Stimulated activated CD4-positive, alpha-beta T cell treated with anti-CD3 and anti-CD28 coated beads, Interleukin-15, amount 100 ng/mL, for 48 hours (primary cell): ENCODE measurements around the gene CDH22.

Source experiments
- DNase-seq, 2 donors: peaks; one replicate each; pipeline ENCODE4 v3.0.0-alpha.2; 2020; ENCODE audit warnings: low read depth in 2 of 2

CDH22 gene

DNA sequence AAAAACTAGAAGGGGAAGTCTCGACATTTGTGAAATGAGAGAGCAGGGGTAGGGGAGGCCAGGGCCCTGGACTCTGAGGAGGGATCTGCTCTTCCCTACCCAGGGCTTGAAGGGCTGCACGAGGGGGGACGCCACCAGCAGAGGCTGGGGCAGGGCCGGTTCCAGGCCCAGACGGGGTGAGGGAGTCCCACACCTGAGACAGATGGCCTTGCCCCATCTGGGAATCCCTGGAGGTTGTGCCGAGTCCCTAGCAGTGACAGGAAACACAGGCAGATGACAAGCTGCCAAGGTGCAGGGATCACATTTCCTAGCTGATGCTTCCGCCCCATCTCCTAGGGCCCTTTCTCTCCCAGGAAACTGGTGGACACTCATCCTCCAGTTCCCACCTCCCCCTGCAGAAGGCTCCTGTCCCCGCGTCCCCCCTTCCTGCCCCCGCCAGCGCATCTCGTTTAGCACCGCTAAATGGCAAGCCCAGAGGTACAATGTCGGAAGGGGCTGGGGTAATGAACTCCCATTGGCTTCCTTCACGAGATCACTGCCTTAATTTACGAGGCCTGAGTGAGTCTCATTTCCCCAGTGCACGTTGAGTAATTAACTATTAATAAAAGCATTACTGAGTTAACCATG is 35.2 kb upstream of the CDH22 start:
- no peak for DNase-seq

DNA sequence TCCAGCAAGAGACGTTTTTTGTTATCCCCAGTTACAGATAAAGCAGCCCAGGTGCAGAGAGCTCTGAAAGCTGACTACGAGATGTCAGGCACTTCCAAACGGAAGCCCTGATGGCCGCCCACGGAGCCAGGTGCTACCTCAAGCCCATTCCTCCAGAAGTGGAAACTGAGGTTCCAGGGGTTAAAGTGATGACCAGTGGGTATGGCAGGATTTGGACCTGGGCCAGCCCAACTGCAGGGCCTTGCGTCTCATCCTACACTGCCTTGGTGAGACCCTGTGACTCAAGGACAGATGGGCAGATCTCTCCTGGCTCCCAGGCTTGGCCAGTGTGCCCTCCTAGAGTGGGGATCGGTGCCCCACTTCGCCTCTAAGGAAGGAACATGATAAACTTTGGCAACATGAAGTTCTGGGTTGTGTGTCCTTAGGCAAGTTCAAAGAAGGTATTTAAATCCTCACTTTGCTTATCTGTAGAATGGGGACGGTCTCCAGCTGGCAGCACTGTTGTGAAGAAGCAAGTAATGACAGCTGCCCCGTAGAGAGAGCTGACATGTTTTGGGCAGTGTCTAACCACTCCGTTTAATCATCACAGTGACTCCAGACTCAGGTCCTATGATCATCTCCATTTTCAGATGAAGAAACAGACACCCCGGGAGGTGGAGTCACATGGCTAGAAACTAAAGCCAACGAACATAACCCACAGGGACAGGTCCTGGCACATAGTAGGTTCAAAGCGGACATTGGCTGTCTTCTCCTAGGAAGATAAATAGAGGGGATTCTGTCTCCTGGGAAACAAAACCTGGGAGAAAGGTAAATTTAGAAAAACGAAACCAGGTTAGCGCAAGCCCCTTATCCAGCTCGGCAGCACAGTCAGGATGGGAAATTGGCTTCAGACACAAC is 34.4 kb upstream of the CDH22 start:
- no peak for DNase-seq

DNA sequence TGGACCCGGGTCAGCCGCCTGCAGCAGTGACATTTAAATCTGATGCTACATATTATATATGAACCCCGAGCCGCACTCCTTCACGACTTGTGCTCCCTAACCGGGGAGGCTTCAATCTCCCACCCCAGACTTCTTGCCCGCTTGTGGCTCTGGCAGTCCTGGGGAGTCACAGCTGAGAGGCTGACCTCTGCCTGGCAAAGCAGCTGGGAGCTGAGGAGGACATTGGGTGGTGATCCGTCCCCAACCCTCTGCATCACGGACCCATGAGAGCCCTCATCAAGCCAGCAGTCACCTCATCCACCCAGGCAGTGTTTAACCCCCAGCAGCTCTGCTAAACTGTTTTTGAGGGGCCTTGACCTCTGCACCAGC is 33.7 kb upstream of the CDH22 start:
- DNase-seq: no peak

DNA sequence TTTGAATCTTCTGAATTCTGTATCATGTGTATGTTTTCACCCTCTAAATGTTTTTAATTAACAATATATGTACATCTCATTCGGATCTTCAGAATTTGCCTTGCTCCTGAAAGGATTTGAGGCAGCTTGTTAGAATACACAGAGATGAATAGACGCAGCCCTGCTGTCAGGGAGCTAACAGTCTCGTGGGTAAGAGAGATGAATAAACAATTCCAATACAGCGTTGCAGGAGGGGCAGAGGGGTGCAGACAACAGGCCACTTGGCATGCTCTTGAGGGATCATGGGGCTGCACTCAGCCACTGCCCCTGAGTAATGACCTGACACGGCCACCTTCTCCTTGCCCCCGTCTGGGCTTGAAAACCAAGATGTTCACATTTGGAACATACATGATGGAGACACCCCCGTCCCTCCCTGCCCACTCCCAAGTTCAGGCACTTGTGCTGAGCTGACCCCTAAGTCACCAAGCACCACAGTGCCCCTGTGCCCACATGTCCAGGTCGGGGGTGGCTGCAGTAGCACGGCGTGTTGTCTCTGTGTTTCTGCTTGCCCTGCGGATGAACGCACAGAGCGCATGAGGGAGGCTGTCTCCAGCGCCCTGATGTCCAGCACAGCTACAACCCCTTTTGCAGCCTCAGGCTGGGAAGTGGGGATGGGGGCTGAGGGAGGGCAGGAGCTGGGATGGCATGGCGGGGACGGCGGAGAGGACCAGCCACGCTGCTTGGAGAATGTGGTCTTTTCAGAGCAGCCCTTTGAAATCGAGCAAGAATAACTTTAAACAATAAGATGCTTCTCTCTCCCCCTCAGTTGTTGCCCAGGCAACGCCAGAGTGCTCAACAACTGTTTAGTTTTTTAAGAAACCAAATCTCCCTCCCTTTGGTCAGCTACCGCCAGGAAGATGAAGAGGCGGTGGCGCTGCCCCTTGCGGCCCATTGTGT is 33.0 kb upstream of the CDH22 start:
- DNase-seq: no peak

DNA sequence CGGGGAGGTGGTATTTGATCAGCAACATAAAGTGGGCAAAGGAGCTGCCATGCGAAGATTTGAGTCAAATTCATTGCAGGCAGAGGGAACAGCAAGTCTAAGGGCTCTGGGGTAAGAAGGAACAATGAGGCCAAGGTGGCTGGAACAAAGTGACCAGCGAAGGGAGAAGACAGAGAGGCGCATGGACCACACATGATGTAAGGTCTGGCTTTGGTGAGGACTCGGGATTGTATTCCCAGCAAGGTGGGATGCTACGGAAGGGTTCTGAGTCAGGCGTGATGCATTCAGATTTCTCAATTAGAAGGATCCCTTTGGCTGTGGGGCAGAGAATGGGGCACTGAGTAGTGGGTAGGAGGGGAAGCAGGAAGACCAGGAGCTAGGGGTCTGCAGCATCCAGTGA is 30.7 kb upstream of the CDH22 start:
- DNase-seq: no peak

DNA sequence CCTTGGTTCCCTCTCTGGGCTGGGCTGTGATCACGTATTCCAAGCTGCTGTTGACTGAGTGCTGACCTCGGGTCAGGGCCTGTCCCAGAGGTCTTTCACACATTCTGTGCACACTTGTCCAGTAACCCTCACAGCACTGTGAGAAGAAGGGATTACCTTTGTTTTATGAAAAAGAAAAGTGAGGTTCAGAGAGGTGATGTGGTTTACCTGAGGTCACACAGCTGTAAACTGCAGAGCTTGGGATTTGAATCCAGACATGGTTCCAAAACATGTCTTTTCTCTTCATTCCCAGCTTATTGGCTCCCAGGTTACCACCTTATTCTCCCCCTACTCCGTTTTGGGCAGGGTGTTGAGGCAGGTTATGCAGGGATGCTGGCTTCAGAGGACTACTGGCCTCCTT is 28.4 kb upstream of the CDH22 start:
- no peak for DNase-seq

DNA sequence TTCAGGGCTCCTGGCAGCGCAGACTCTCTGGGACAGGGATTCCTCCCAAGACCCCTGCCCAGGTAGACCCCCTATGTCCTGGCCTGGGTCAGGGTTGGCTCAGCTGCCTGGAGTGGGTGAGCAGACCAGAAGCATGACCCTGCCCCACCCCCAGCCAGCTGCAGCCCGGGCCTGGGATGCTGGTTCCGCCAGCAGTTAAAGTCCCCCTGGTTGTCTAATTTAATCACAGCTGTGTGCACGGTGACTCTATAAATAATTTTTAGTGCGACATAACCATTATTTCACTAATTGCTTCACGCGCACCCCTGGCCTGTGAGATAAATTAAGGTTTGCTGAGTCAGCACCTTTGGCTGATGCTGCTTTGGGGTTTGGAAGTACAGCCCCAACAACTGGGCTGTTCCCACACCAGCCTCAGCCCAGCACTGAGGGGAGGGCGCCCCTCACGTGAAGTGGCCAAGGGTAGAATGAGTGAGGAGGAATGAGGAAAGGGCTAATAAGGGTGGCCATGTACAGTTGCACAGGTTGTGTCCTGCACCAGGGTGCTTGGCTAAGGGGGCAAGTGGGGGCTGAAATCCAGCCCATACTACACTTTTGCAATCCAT is 26.1 kb upstream of the CDH22 start:
- no peak for DNase-seq

DNA sequence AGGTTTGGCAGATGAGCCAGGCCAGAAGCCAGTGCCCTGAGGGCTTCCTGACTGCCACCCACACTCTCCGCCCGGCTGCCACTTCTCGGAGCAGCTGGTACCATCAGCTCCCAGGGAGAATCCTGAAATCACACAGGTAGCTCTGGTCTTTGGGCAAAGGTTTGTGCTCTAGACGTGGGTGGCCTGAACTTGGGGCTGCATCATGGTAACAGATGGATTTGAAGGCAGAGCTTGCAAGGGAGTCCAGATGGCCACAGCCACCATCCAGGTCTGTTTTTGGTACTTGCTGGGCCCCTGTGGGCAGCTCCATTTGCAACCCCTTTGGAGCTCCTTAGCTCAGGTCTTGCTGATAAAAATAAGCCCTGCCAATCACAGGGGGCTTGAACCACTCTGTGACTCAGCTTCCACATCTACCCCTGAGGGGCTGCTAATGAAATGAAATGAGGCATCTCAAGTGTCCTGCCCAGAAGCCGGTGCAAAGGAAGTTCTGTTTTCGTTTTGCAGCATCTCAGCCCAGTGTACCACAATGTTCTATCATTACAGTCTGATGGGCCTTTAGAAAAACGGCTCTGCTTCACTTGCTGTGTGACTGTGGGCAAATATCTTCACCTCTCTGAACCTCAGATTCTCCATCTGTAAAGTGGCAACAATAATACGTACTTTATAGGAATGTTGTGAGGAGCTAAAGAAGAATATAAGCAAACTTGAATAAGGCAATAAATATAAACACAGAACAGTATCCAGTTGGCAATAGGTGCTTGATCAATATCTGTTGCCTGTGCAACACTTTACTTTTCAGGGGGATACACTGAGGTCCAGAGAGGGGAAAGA is 25.1 kb upstream of the CDH22 start:
- no peak for DNase-seq

DNA sequence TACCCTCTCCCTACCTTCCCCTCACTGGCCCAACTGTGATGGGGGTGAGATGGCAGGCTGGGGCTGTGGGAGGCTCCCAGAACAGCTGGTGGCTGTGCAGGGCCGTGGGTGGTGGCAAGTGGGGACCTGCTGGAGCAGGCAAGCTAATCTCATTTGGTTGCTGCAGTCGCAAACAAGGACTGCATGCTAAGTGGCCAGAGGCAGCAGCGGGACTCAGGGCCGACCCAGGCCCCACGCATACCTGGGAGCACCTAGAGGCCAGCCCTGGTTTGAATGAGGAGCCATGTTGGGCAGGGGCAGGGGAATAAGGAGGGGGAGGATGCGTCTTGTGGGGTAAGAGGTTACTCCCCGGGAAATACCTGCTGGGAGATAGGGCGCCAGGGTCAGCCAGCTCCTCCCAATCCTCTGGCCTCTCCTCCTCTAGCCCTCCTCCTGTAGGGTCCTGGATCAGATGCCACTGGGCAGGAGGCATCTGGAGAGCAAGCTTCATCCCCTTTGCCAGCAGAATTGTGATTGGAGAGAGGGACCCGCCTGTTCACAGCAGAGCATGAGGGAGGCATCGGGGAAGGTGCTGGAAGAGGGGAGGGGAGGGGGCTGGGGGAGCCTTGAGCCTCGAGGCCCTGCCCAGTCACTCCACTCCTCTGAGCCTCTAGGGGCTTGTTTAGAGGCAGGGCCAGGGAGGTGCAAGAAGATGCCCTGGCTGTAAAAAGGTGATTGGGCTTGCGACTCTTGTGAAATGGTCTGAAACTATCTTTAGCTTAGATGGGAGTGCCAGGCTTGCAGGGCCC is 24.3 kb upstream of the CDH22 start:
- DNase-seq: no peak

DNA sequence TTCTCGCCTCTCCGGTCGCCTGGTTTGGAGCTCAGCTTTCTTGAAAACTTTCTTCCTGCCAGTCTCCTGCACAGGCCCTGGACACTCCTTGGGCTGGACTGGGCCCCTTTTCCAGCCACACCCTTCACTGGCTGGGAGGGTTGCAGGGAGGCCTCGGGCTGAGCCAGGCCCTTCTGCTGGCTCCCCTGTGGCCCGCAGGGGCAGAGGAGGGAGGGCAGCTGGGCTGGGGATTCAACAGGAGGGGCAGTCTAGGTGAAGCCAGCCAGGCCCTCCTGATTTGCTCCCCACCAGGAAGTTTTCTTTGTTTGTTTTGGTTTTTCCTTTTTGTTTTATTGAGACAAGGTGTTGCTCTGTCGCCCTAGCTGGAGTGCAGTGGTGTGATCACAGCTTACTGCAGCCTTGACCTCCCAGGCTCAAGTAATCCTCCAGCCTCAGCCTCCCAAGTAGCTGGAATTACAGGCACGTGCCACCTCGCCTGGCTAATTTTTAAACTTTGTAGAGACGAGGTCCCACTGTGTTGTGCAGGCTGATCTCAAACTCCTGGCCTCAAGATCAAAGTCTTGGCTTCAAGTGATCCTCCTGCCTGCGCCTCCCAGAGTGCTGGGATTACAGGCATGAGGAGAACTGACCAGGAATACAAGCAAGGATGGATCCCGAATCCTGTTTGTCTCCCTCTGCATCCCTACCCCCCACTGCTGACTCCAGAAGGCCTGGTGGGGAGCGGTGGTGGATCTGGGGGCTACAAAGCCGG is 23.5 kb upstream of the CDH22 start:
- DNase-seq: no peak

DNA sequence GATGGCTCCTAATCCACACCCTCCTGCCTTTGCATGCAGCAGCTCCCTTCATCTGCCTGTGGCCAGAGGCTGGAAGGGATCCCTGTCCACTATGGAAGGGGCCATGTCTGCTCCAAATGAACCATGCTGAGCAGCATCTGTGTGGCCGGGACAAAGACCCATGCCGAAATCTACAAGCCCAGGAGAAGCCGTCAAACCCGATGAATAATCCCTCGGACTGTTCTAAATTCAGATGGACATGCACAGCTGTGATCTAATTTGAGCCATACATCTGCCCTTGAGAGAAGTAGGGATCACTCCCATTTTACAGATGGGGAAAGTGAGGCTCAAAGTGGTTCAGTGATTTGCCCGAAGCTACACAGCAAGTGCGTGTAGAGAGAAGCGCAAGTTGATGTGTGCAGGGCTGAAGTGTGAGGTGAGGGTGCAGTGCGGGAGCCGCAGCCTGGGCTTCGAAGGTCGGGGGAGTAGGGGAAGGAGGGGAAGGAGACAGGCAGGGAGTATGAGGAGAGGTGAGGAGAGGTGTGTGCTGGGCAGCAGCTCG is 22.6 kb upstream of the CDH22 start:
- no peak for DNase-seq

DNA sequence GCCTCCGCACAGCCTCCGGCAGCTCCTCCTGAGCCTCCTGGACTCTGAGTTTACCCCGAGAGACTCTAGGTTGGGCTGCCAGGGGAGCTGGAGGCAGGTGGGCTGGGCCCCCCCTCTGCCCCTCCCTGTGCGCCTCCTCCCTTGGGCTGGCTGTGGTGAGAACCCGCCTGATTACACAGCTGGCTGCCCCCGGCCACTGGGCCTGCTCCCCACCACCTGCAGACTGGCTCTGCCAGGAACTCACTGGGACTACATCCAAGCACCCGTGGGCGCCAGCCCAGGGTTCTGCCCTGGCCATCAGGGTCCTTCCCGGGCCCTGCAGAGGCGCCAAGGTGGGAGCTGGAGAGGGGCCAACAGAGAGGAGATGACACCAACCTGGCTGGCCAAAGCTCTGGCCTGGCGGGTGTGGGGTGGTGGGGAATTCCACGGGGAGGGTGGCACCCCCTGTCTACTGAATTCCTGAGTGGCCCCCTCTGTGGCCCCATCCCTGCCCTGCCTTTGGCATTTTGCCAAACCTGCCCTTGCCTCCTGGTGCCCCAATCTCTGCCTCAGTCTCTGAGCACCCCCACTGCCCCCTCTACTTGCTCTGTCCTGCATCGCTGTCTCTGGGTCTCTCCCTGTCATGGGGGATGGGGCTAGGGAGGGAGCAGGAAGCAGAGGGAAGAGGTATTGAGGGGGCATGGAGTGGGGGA is 21.9 kb upstream of the CDH22 start:
- DNase-seq: no peak

DNA sequence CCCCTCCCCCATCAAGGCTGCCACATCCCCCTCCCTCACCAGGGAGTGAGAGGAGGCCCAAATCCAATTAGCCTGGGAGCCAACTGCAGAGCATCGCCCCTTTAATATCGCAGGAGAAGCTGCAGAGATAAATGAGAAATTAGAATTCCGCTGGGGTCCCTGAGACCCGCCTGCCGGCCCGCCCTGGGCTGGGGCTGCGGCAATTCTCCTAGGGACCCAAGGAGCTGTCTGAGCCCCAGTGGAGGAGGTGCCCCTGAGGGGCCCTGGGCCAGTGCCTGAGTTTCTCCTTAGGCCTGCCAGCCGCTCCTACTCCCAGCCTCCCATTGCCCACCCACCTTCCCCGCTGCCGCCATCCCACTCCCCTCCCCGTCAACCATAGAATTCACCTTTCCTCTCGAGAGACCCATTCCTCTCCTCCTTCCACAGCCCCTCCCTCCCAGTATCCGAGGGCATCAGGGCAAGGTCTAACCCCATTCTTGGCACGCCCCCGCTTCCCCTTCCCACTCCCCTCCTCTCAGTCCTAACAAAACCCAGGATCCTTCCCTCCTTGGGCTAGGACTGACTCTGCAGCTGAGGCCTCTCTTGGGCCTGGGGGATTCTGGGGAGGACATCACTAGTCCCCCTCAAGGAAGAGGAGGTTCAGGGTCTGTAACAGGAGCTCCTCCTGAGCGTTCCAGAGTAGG is 20.0 kb upstream of the CDH22 start:
- DNase-seq: no peak

DNA sequence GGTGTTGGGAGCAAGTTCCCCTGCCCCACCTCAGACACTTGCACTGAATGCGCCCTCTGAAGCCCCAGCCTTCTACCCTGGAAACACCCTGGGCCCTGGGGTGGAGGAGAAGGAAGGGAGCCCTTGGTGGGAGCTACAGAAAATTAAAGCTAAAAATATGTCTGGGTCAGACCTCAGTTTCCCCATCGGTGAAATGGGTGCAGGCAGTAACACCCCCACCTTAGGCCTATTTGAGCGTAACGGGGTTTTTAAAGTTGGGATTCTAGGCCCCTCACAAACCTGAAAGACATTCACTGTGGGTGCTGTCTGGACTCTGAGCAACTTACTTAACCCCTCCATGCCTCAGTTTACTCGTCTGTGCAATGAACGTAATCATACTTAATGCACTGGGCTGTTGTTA is 19.3 kb upstream of the CDH22 start:
- DNase-seq: no peak

DNA sequence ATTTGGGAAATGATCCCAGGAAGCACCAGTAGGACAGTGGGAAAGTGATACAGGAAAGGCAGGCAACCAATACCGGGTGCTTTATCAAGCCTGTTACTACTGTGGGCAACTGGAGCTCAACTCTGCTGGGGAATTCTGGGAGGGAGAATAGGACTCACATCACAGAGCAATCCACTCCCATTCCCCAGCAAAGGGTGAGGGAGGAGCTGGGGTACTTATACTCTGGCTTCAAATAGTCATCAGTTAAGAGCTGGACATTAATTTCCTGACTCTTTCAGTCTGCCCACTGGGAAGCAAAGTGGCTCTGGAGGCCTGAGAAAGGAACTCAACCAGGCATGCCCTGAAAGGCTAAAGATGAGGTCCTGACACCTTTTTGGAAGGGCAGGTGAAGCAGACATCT is 17.5 kb upstream of the CDH22 start:
- DNase-seq: no peak

DNA sequence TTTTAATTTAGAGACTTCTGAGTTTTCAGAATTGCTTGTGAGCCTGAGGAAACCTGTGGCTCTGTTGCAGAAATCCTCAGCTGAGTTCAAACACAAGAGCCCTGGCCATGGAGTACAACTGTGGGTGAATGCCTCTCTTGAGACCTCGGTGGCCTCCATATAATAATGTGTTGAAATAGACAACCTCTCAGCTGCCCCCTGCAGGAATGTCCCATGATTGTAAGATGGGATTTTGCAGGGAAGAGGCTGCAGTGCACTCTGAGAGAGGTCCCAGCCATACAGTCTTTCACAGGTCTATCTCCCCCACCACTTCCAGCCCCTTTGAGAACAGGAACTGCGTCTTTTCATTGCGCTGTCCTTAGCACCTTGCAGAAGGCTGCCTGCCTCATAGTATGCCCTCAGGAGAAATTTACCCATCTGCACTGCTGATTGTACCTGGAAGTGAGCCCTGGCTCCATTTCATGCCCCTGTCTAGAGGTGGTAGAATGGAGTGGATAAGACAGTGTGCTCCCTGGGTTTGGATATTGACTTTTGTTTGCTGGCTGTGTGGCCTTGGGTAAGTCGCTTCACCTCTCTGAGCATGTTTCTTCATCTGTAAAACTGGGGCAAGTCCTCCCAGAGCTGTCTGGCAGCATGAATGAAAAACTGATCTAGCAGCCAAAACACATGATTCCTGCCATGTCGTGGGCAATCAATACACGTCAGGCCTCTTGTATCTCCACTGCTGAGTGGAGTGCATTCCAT is 16.8 kb upstream of the CDH22 start:
- no peak for DNase-seq

DNA sequence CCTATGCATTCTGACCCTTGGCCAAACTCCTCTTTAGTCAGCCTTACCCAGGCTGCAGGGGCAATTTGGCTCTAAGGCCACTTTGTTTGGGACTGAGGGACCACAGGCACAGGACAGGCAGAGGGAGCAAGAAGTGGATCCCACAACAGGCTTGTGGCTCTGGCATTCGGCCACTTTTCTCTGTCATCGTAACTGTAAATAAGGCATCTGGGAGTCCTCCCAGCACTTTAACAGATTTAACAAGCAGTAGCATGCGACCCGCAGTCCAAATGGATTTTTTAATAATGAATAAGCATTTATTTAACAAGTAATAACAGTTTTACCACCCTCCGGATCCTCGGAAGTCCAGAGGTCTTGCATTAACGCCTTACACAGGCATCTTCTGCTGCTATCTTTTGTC is 16.1 kb upstream of the CDH22 start:
- DNase-seq: no peak
